ENCODE results near the gene SIL1.
"Not testable (repeated sequence)": the region's sequence is repeated elsewhere in the genome, so short reads cannot be mapped to it uniquely, and the experiment has no call there.

SIL1 gene

DNA sequence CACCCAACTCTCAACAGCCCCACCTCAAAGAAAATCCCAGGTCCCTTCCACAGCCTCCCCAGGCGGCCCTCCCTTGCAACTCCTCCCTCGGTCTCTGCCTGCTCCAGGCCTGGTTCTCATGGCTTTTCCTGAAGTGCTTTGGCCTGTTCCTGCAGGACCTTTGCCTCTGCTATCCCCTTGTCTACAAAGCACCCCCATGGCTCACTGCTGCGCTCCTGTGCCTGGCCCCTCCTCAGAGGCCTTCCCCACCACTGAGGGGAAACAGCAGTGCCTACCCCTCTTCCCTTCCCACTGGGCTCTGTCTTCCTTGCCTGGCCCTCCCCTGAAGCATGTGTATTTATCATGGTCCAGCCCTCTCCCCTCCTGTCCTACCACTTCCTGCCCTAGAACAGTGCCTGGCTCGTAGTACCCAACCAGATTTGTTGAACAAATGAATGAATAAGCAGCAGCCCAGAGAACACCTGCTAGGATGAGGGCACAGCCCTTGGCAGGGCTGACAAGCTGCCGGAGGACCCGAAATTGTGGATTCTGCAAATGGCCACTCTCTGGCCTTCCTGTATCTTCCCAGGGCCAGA, 254.5 kb downstream of the SIL1 start:
- no peak for DNase-seq (ENCODE audit: low read depth in 2 of 2)

DNA sequence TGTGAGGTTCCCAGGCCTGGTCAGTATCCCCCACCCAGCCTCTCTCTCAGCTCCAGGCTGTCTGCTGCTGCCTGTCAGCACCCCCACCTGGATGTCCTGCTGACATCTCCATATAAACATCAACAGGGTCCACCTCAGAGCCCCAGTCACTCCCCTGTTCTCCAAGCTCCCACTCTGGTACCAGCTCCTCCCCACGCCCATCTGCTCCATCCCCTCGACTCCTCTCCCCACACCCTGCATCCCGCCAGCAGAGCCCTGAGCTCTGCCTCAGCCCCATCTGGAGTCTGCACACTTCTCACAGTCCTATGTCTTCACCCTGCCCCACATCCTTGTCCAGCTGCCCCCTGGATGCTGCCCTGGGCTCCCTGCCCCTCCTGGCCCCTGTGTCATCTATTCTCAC, 255.3 kb downstream of the SIL1 start:
- DNase-seq (ENCODE audit: low read depth in 2 of 2), result no peak

DNA sequence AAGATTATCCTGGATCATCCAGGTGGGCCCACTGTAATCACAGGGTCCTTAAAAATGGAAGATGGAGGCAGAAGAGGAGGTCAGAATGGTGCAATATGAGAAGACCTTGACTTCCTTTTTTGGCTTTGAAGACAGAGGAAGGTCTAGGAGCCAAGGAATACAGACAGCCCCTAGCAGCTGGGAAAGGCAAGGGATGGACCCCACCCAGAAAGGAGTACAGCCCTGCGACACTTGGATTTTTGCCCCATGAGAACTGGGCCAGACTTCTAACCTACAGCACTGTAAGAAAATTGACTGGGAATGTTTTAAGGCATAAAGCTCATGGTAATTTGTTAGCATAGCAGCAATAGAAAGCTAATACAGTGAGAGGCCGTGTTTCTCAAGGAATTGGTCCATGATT, 256.1 kb downstream of the SIL1 start:
- no peak for DNase-seq (ENCODE audit: low read depth in 2 of 2)

DNA sequence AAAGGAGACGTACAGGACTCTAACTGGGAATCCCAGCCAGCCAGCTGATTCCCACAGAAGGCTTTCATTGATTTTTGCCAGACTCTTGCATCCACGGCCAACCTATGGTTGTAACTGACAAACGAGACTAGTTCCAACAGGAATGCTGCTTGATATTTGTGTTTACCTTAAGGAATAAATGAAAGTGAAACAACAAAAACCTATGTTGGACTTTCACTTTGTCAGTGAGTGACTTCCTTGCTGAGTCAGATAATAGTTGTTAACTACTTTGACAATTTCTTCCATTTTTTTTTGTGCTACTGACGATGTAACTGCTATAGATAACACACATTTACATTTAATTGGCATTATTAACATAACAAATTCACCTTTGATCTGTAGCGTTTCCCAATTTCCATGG, 259.6 kb downstream of the SIL1 start:
- DNase-seq (ENCODE audit: low read depth in 2 of 2), result no peak

- no peak for DNase-seq (ENCODE audit: low read depth in 2 of 2)
These were observed 260.5 kb downstream of the SIL1 start for GRCh38 chr5:138937392-138938387.

DNA sequence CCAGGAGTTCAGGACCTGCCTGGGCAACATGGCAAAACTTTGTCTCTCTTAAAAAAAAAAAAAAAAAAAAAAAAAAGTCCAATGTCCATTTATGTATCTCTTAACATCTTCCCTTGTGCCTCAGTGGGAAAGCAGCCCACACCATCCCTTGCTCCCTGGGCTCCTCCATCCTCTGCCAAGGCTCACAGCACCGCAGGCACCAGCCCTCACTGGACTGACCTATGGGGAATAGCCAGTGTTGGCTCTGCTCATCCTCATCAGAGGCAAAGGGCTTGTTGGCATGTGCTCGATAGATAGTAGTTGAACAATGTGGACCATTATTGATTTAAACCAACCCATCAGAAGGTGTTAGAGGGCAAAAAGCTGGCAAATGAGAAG, 261.2 kb downstream of the SIL1 start:
- DNase-seq (ENCODE audit: low read depth in 2 of 2), result no peak

DNA sequence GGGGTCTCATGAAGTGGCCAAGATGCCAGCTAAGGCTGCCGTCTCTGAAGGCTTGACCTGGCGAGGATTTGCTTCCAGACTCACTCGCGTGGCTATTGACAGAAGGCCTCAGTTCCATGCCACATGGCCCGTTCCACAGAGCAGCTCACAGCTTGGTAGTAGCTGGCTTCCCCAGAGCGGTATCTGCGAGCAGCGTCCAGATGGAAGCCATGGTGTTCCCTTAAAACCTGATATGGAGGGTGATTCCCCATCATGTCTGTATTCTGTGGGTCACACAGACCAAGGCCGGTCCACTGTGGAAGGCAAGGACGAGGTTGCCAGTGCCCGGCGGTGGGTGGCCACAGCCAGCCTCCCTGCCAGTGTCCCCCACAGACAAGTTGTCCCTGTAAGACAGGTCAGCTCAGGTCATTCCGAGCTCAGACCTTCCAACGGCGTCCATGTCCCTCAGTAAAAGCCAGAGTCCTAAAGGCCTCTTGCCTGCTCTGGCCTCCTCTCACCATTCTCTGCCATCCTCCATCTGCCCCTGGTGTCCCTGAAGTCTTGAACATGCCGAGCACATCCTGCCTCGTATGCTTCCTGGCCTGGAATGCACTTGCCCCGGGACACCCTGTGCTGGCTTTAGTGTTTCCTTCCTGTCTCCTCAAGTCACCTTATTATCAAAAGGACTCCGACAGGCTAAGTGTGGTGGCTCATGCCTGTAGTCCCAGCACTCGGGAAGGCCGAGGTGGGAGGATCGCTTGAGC, 261.8 kb downstream of the SIL1 start:
- no peak for DNase-seq (ENCODE audit: low read depth in 2 of 2)

- DNase-seq (ENCODE audit: low read depth in 2 of 2), result no peak
These were observed 262.7 kb downstream of the SIL1 start for GRCh38 chr5:138935466-138935865.

DNA sequence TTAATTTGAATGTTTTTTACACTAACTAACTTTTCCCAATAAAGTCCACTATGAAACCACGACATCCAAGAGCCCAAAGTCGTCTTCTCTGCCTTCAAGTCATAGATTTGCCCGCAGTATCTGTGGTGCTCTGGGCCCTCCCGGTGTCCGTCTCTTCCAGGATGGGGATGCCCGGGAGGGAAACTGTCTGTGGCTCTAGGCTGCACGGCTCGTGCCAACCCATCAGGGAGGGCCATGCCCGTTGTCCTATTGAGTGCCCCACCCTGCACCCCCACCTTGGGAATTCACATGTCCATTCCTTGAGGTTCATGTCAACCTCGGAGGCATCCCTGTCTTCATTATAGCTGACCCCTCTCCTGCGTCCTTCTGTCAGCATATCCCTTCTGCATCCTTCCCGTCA, 263.2 kb downstream of the SIL1 start:
- no peak for DNase-seq (ENCODE audit: low read depth in 2 of 2)

DNA sequence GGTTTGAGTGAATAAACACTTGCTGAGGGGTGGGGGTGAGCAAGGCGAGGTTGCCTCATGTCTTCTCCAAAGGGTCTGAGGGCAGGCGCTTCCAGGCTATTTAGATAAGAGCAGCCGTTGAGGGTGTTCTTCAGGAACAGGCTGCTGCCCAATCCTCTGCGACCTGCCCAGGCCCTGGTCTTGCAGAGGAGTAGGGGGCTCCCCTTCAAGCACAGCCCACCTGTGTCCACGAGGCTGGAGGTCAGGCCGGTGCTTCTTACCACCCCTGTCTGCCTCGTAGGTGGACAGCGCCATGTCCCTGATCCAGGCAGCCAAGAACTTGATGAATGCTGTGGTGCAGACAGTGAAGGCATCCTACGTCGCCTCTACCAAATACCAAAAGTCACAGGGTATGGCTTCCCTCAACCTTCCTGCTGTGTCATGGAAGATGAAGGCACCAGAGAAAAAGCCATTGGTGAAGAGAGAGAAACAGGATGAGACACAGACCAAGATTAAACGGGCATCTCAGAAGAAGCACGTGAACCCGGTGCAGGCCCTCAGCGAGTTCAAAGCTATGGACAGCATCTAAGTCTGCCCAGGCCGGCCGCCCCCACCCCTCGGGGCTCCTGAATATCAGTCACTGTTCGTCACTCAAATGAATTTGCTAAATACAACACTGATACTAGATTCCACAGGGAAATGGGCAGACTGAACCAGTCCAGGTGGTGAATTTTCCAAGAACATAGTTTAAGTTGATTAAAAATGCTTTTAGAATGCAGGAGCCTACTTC, 264.5 kb downstream of the SIL1 start:
- DNase-seq (ENCODE audit: low read depth in 2 of 2), result no peak

- DNase-seq (ENCODE audit: low read depth in 2 of 2), result no peak
These were observed 265.9 kb downstream of the SIL1 start for GRCh38 chr5:138932171-138932810.

- no peak for DNase-seq (ENCODE audit: low read depth in 2 of 2)
These were observed 267.6 kb downstream of the SIL1 start for GRCh38 chr5:138930371-138931097.

GRCh38 chr5:138929571-138929955, 268.6 kb downstream of the SIL1 start:
- DNase-seq (ENCODE audit: low read depth in 2 of 2), result no peak

- DNase-seq (ENCODE audit: low read depth in 2 of 2), result no peak
These were observed 270.2 kb downstream of the SIL1 start for GRCh38 chr5:138927979-138928378.

GRCh38 chr5:138927544-138927943, 270.6 kb downstream of the SIL1 start:
- no peak for DNase-seq (ENCODE audit: low read depth in 2 of 2)

DNA sequence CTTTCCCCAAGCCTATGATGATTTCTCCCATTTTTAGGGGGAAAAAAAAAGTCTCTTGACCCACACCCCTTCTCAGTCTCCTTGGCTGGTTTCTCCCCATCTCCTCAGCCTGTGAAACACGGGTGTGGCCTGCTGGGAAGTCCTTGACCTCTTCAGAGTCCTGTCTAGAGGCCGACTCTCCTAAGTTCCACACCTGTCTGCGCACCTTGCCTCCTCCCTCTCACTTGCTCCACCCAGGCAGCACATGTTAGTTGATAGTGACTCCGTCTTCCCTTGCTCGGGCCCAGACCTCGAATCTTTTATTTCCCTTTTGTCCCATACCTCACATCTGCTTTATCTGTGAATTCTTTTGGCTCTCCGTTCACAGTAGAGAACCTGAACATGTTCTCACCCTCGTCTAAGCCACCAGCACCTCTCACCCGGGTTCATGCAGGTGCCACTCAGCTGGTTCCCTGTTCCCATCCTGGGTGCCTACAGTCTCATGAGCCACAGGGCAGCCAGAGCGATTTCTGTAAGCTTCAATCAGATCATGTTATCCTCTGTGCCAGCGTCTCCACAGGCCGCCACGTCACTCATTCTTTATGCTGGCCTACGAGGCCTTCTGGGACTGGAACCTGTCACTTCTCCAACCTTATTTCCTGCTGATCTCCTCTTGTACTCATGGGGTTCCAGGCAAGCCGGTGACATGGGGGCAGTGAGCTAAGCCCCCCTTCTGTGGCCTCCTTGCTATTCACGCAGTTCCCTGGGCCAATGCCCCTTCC, 271.3 kb downstream of the SIL1 start:
- no peak for DNase-seq (ENCODE audit: low read depth in 2 of 2)

DNA sequence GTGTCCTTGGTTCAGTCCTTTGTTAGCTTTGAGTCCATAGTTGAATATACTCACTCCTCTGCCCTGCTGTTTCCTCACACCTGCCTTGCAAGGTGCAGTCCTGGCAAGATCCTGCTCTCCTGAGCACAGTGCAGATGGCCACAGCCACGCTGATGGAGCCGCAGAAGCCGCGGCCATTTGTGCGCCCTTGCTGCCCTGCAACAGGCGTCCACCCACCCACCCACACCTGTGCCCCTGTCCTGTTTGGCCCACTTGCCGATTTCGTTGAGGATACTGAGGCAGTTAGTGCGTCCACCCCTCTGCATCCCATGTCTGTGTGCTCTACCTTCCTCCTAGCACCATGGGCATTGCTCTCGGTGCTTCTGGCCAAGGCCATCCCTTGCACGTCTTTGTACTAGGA, 271.9 kb downstream of the SIL1 start:
- no peak for DNase-seq (ENCODE audit: low read depth in 2 of 2)

GRCh38 chr5:138925090-138925635, 273.0 kb downstream of the SIL1 start:
- no peak for DNase-seq (ENCODE audit: low read depth in 2 of 2)

DNA sequence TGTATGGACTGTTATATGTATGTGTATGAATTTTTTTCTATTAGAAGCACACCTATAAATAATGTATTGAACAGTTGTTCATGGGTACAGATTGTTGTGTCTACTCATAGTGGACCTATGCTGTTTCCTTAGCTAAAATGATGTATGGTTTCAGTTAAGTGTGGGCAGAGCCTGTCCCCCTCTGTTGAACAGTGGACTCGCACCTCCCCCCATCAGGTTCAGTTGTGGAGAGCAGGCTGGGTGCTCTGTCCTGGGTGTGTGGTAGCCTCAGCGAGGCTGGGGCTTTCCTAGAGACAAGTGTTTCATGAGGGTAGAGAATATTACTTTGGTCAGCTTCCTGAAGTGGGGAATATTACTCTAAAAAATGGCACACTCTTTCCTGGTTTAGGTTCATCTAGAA, 275.7 kb downstream of the SIL1 start:
- no peak for DNase-seq (ENCODE audit: low read depth in 2 of 2)

DNA sequence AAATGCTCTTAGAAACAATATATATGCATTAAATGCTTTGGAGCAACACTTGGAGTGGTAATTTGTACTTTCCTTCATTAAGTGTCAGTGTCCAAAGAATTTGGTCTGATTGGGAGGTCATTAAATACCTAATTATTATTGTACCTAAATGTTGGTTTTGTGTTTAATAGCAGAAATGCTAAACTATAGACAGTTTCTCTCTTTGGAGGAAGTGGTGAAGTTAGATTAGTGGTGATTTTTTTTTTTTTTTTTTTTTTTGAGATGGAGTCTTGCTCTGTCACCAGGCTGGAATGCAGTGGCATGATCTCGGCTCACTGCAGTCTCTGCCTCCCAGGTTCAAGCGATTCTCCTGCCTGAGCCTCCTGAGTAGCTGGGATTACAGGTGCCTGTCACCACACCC, 276.8 kb downstream of the SIL1 start:
- not testable (repeated sequence) for DNase-seq (ENCODE audit: low read depth in 2 of 2)

Data from stimulated activated CD4-positive, alpha-beta T cell treated with anti-CD3 and anti-CD28 coated beads, Interleukin-12 subunit alpha, Interleukin-12 subunit beta, amount 100 ng/mL, for 24 hours (primary cell).